Cortex of kidney (tissue), 1 donor: ENCODE data around the gene KIR2DL3.

Experiments
- DNase-seq: peaks from one replicate; lab custom pipeline; 2025; lab: John Stamatoyannopoulos, UW

The KIR2DL3 gene

DNA sequence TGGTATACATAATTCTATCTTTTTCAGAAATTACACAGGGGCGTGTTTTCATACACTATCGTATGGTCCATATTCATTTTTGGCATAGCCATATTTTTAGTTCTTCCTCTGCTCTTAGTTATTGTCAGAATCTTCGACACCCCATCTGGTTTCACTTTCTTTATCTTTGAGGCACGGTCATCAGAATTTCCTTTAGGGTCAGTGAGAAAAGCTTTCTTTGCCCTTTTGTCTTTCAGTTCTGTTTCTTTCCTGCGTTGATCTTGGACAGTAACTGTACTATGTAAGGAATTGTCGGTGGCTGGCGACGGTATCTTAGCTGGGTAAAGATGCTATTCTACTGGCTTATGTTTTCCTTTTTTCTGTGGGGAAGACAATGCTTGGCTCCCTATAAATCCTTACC, 54.5 kb downstream of the KIR2DL3 start:
- DNase-seq, result no peak

DNA sequence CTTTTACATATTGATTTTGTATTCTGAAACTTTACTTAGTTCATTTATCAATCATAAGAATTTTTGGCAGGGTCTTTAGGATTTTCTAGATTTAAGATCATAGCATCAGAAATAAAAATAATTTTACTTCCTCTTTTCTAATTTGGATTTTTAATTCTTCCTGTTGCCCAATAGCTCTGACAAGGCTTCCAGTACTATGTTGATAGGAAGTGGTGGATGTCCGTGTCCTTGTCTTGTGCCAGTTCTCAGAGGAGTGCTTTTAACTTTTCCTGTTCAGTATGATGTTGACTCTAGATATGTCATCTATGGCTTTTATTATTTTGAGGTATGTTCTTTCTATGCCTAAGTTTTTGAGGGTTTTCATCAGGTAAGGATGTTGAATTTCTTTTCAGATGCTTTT, 57.4 kb downstream of the KIR2DL3 start:
- no peak for DNase-seq
